Measurements from ENCODE around the gene CHRNB1. TPM values are rescaled to one million over a fixed set of nuclear protein-coding genes. Genes with fewer than 3 reads are reported as not detected.
"Not testable (repeated sequence)": the region's sequence is repeated elsewhere in the genome, so short reads cannot be mapped to it uniquely, and the experiment has no call there.

Gene CHRNB1
- total RNA-seq, 4 donors from 2014 or later = 6.5 to 16.0 (median 13.5) TPM

DNA sequence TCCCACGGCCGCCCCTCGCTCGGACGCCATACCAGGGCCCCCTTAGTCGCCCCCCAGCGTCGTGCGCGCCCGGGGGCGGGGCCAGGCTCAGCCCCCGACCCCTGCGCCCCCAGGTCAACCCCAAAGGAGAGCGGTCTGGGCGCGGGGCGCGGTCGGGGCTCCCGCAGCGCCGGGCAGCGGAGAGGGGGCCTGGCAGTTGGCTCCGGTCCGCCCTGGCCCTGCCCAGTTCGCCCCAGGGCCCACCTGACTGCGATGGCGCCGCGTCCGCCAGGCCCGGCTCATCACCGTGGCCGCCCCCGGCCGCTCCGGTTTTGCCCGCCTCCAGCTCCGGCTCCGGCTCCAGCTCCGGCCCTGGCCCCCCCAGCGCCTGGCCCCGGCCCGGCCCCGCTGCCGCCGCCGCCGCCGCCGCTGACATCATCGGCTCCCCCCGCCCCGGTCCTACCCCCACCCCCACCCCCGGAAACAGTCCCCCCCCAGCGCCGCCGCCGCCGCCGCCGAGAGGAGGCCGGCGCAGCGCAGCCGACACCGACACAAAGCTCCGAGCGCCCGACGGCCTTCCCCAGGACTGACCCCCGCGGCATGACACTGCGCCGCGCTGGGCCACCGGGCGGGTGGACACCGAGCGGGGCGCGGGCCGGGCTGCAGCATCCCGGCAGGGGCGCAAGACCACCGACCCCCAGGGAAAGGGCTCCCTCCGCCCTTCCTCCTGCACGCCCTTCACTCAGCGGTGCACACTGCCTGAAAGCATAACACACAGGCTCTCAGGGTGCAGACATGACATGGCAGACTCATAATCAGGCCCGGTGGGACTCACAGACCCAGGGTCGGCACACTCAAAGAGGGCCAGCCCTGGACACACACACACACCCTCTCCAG is 34.6 kb downstream of the CHRNB1 start, which contains the start of gene ZBTB4:
ZBTB4 (minus strand) TSS at position 419 of the 876 bp plus-strand sequence. CDS start 12,830 bp downstream, outside the sequence.
- Histone ChIP-seq H3K36me3 (no peaks in the 10 kb centered on the region), H3K4me3 (peak within 1 kb of the TSS; percentile 69 to 100 (median 88)), H3K4me1 (peaks cover 0 to 67% (median 47%) of the 10 kb centered on the region in 4 donors), H3K27me3 (no peaks in the 10 kb centered on the region), H3K27ac (peak within 1 kb of the TSS; percentile 96 to 100 (median 100)), H3K9me3 (no peaks in the 10 kb centered on the region)
- TF ChIP-seq CTCF (IDR thresholded peaks at IDR 0.05) = no peak
- TF ChIP-seq POLR2A (IDR thresholded peaks at IDR 0.05) = peak; percentile 56 to 80
- TF ChIP-seq EP300 (IDR thresholded peaks at IDR 0.05) = peak in 1 of 2 donors; percentile 86
- no peak for DNase-seq (ENCODE audit: low spot score in 2 of 2)
- WGBS, 2 donors = 0 to 2% methylated on average over 23 to 42 of the region's 92 CpGs

- Histone ChIP-seq H3K4me3 (peak overlapping the region; percentile 69 to 100 (median 88)), H3K9me3 (no peaks in the 10 kb centered on the region), H3K4me1 (peaks cover 0 to 64% (median 47%) of the 10 kb centered on the region in 4 donors), H3K27ac (peak overlapping the region; percentile 96 to 100 (median 100)), H3K27me3 (no peaks in the 10 kb centered on the region), H3K36me3 (no peaks in the 10 kb centered on the region)
- DNase-seq (ENCODE audit: low spot score in 2 of 2) = no peak
- WGBS, 2 donors = 2 to 3% methylated on average over 7 to 8 of the region's 8 CpGs
- TF ChIP-seq CTCF (IDR thresholded peaks at IDR 0.05) (no peak), POLR2A (IDR thresholded peaks at IDR 0.05) (no peak), EP300 (IDR thresholded peaks at IDR 0.05) (no peak)
Observed at GRCh38 chr17:7480089-7480384, 35.2 kb downstream of the CHRNB1 start.

GRCh38 chr17:7481275-7481674 is 36.4 kb downstream of the CHRNB1 start, which contains the start of gene SLC35G6:
SLC35G6 (plus strand) TSS chr17:7481446; CDS start chr17:7481517, 71 bp downstream.
- peak within 1 kb of the TSS; percentile 99 to 100 (median 100) for H3K27ac ChIP-seq
- not testable (repeated sequence) for DNase-seq (ENCODE audit: low spot score in 2 of 2); H3K27me3 ChIP-seq; H3K36me3 ChIP-seq; H3K9me3 ChIP-seq
- H3K4me1 ChIP-seq = peaks cover 0 to 64% (median 47%) of the 10 kb centered on the region in 4 donors
- 73 to 78% methylated on average over 4 of the region's 4 CpGs for WGBS, 2 donors
- H3K4me3 ChIP-seq = peak within 1 kb of the TSS in 2 of 4 donors; percentile 69 to 91

DNA sequence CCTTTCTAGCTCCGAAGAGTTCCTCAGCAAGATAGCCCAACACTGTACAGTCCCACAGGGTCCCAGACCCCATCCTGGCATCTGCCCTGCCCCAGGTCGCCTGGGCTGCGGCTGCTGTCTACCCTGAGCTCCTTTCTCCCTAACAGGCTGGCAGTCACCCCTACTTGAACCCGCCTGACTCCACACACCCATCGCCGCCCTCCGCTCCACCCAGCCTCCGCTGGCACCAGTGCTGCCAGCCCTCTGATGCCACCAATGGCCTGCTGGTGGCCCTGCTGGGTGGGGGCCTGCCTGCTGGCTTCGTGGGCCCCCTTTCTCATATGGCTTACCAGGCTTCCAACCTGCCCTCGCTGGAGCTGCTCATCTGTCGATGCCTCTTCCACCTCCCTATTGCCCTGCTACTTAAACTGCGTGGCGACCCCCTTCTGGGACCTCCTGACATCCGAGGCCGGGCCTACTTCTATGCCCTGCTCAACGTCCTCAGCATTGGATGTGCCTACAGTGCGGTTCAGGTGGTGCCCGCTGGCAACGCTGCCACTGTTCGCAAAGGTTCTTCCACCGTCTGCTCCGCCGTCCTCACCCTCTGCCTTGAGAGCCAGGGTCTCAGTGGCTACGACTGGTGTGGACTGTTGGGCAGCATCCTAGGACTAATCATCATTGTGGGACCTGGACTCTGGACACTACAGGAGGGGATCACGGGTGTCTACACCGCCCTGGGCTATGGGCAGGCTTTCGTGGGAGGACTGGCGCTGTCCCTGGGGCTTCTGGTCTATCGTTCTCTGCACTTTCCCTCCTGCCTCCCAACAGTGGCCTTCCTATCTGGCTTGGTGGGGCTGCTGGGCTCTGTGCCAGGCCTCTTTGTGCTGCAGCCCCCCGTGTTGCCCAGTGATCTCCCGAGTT is 37.2 kb downstream of the CHRNB1 start:
- H3K9me3 ChIP-seq; DNase-seq (ENCODE audit: low spot score in 2 of 2); H3K27me3 ChIP-seq; H3K36me3 ChIP-seq; H3K4me3 ChIP-seq: not testable (repeated sequence)
- peak overlapping the region; percentile 98 to 100 (median 99) for H3K27ac ChIP-seq
- H3K4me1 ChIP-seq = peaks cover 0 to 64% (median 47%) of the 10 kb centered on the region in 4 donors
- WGBS, 2 donors = 82 to 90% methylated on average over 28 to 31 of the region's 31 CpGs

DNA sequence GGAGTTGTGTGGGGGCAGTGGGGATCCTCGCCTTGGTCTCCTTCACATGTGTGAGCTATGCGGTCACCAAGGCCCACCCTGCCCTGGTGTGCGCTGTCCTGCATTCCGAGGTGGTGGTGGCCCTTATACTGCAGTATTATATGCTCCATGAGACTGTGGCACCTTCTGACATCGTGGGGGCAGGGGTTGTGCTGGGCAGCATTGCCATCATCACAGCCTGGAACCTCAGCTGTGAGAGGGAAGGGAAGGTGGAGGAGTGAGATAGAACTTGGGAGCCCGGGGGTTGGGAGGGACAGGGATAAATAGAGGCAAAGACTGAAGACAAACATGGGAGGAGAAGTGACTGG is 37.9 kb downstream of the CHRNB1 start:
- DNase-seq (ENCODE audit: low spot score in 2 of 2); H3K9me3 ChIP-seq; H3K27me3 ChIP-seq; H3K36me3 ChIP-seq: not testable (repeated sequence)
- H3K4me3 ChIP-seq = peak overlapping the region; percentile 42 to 71 (median 62)
- WGBS, 2 donors = 66 to 69% methylated on average over 5 to 6 of the region's 6 CpGs
- peak overlapping the region; percentile 98 to 100 (median 99) for H3K27ac ChIP-seq
- peaks cover 0 to 64% (median 50%) of the 10 kb centered on the region in 4 donors for H3K4me1 ChIP-seq

- no peaks in the 10 kb centered on the region for H3K9me3 ChIP-seq
- H3K27me3 ChIP-seq = no peaks in the 10 kb centered on the region
- peaks cover 0 to 65% (median 49%) of the 10 kb centered on the region in 4 donors for H3K4me1 ChIP-seq
- no peaks in the 10 kb centered on the region for H3K36me3 ChIP-seq
- TF ChIP-seq EP300 (IDR thresholded peaks at IDR 0.05) = peak; percentile 60 to 89
- TF ChIP-seq CTCF (IDR thresholded peaks at IDR 0.05) = peak in 1 of 5 experiments; percentile 13
- peak; percentile 37 to 50 for TF ChIP-seq POLR2A (IDR thresholded peaks at IDR 0.05)
- peak; percentile 96 to 99 for DNase-seq (ENCODE audit: low spot score in 2 of 2)
- H3K4me3 ChIP-seq = peak overlapping the region; percentile 42 to 71 (median 62)
- H3K27ac ChIP-seq = peak overlapping the region; percentile 98 to 100 (median 99)
- 0% methylated on average over 37 to 38 of the region's 38 CpGs for WGBS, 2 donors
Observed at GRCh38 chr17:7483255-7484066, 38.6 kb downstream of the CHRNB1 start.

Data from tibial nerve (tissue), 4 donors.